Lower lobe of right lung (tissue), 2 donors: Measurements from ENCODE around the gene HIC1. TPM values are rescaled to one million over a fixed set of nuclear protein-coding genes. Genes with fewer than 3 reads are reported as not detected.

Source experiments
- ATAC-seq, 2 donors: fragments of 200-7000 bp; cut with Tn5 transposase; one replicate each; pipeline ENCODE4 v1.9.1; 2020 to 2022; ENCODE audit warnings: mild to moderate bottlenecking in 2 of 2, moderate library complexity in 2 of 2
- DNase-seq: peaks from one replicate; pipeline ENCODE4 v3.0.0-alpha.2; 2020
- H3K27ac ChIP-seq: fragments of 200-600 bp; one replicate; pipeline ENCODE4 v1.8.0; 2022
- H3K27me3 ChIP-seq: fragments of 200-600 bp; one replicate; pipeline ENCODE4 v1.8.0; 2022; ENCODE audit warnings: low read depth
- H3K36me3 ChIP-seq: fragments of 200-600 bp; one replicate; pipeline ENCODE4 v1.8.0; 2022; ENCODE audit warnings: mild to moderate bottlenecking
- H3K4me1 ChIP-seq: fragments of 200-600 bp; one replicate; pipeline ENCODE4 v1.8.0; 2022
- H3K4me3 ChIP-seq: fragments of 200-600 bp; one replicate; pipeline ENCODE4 v1.8.0; 2022; ENCODE audit warnings: mild to moderate bottlenecking
- H3K9me3 ChIP-seq: fragments of 200-600 bp; one replicate; pipeline ENCODE4 v1.8.0; 2022
- intact Hi-C: fragments of 100-400 bp; cut with DNase I; formaldehyde crosslinking; loops from one replicate; pipeline ENCODE4 v1.11.0; 2022
- total RNA-seq: library from RNA; stranded (reverse); fragmentation: NEBNext Ultra II Directional; extraction: Animal tissue kit (Norgen Biotek cat#: 25700); gene quantifications from one replicate; pipeline ENCODE4 v1.2.1, GENCODE V29; 2021
- TF ChIP-seq, protein P1 (sequence below): fragments of 200-600 bp; IDR thresholded peaks from one replicate; pipeline ENCODE4 v1.8.0; 2022; ENCODE audit warnings: antibody characterized with exemption, mild to moderate bottlenecking
- donor health status: DM: no; HTN: yes; CAD: no; lungs with severe emphysema.

HIC1 gene
- total RNA-seq, 1 donor from 2014 or later: 20.6 TPM

DNA sequence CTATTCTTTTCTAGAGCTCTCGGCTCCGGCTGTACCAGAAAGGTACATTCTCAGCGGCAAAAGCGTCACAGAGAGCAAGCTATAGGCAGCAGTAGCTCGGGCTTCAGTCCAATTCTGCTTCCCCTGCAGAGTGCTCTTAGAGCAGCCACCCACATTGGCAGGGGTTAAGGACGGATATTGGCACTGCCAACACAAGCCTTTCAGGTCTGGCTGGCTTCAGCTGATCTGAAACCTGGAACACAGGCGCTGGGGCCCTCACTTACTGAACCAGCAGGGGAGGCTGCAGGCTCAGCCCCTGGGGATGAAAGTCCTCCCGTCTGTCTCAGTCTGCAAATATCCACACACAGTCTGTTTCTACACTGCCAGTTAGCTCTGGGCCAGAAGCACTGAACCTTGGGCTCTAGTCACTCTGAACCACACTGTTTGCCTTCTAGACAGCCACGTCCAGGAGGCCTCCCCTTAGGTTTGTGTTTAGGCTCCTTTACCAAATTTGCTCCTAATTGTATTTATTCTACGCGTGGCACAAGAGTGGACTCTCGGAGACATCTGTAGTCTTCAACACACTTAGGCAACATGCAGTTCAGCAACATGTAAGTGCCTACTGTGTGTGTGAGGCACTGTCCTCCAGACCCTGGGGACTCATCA lies 40.1 kb downstream of the HIC1 start:
- H3K36me3 ChIP-seq: no peaks in the 10 kb centered on the region
- no peaks in the 10 kb centered on the region for H3K9me3 ChIP-seq
- ATAC-seq: peak; percentile 78 to 81
- DNase-seq: peak; percentile 81
- H3K4me1 ChIP-seq: peaks cover 51% of the 10 kb centered on the region
- H3K27me3 ChIP-seq: no peaks in the 10 kb centered on the region
- H3K4me3 ChIP-seq: no peak overlapping the region
- intact Hi-C loops: no loop called here
- H3K27ac ChIP-seq: peak overlapping the region; percentile 39
- TF ChIP-seq, protein P1, sequence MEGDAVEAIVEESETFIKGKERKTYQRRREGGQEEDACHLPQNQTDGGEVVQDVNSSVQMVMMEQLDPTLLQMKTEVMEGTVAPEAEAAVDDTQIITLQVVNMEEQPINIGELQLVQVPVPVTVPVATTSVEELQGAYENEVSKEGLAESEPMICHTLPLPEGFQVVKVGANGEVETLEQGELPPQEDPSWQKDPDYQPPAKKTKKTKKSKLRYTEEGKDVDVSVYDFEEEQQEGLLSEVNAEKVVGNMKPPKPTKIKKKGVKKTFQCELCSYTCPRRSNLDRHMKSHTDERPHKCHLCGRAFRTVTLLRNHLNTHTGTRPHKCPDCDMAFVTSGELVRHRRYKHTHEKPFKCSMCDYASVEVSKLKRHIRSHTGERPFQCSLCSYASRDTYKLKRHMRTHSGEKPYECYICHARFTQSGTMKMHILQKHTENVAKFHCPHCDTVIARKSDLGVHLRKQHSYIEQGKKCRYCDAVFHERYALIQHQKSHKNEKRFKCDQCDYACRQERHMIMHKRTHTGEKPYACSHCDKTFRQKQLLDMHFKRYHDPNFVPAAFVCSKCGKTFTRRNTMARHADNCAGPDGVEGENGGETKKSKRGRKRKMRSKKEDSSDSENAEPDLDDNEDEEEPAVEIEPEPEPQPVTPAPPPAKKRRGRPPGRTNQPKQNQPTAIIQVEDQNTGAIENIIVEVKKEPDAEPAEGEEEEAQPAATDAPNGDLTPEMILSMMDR: peak; percentile 58

DNA sequence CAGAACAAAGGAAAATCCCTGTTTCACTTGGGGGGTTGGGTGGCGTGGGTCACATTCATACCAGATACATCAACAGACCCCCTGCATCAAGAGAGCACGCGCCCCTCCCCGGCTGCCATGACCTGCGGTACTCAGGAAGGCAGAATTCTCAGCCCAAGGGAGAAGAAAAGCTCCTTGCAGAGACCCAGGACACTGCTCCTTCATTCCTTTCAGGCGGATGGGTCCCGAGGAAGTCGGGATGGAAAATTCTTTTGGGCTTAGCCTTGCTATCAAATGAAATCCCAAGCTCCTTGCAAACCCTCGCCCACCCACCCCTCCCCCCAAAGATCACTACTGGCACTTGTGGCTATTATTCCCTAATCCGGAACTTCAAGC lies 40.6 kb downstream of the HIC1 start:
- Histone ChIP-seq H3K27ac (no peak overlapping the region), H3K4me1 (peaks cover 46% of the 10 kb centered on the region), H3K27me3 (no peaks in the 10 kb centered on the region), H3K9me3 (no peaks in the 10 kb centered on the region), H3K36me3 (no peaks in the 10 kb centered on the region), H3K4me3 (no peak overlapping the region)
- ATAC-seq (no peak), DNase-seq (no peak)
- TF ChIP-seq, protein P1: no peak
- intact Hi-C loops: no loop called here

GRCh38 chr17:2101448-2102257 lies 46.8 kb downstream of the HIC1 start:
- intact Hi-C loops: no loop called here
- Histone ChIP-seq H3K4me3 (no peak overlapping the region), H3K36me3 (no peaks in the 10 kb centered on the region), H3K9me3 (no peaks in the 10 kb centered on the region), H3K27me3 (no peaks in the 10 kb centered on the region), H3K4me1 (peaks cover 23% of the 10 kb centered on the region), H3K27ac (no peak overlapping the region)
- TF ChIP-seq, protein P1: no peak
- ATAC-seq (peak; percentile 80 to 84), DNase-seq (peak; percentile 88)

DNA sequence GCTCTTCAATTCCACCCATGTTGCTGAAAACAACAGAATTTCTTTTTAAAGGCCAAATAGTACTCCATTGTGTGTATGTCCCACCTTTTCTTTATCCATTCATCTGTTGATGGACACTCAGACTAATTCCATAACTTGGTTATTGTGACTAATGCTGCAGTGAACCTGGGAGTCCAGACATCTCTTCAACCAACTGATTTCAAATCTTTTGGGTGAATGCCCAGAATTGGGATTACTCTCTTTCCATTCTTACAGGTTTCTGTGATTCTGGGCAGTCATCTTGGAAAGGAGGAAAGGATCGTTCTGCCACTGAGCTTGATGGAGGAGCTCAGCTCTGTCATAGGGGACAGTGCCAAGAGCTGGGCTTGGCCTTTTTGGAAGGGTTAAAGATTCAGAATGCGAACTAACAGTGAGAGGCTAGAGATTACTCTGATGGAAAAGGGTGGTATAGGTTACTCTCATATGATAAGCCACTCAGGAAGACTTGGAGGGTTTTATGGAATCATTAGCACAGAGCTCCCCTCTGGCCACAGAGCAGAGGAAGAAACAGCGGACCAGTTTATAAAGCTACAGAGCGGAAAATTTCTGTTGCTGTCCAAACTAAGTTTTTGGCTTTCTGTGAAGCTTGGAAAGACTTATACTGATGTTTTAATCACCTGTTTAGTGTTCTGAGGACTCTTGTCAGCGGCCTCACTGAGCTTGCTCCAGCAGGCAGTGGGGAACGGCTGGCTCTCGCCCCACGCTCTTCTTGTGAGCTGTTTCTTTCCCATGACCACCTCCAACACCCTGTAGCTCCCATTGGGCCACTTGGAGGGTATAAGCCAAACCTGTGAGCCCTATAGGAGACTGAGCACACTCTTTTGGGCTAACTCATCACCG lies 48.3 kb downstream of the HIC1 start:
- Histone ChIP-seq H3K4me3 (no peak overlapping the region), H3K4me1 (peaks cover 34% of the 10 kb centered on the region), H3K27me3 (no peaks in the 10 kb centered on the region), H3K9me3 (no peaks in the 10 kb centered on the region), H3K27ac (no peak overlapping the region), H3K36me3 (no peaks in the 10 kb centered on the region)
- intact Hi-C loops: no loop called here
- no peak for ATAC-seq
- TF ChIP-seq, protein P1: no peak
- DNase-seq: no peak

GRCh38 chr17:2105663-2106062 lies 50.8 kb downstream of the HIC1 start:
- DNase-seq: no peak
- TF ChIP-seq, protein P1: no peak
- H3K4me1 ChIP-seq: peaks cover 34% of the 10 kb centered on the region
- H3K9me3 ChIP-seq: no peaks in the 10 kb centered on the region
- H3K4me3 ChIP-seq: no peak overlapping the region
- no peak for ATAC-seq
- no peak overlapping the region for H3K27ac ChIP-seq
- H3K36me3 ChIP-seq: no peaks in the 10 kb centered on the region
- H3K27me3 ChIP-seq: no peaks in the 10 kb centered on the region
- intact Hi-C loops: no loop called here
